Measurements from ENCODE around the gene USP19. TPM values are rescaled to one million over a fixed set of nuclear protein-coding genes. Genes with fewer than 3 reads are reported as not detected.

Gene USP19
- total and polyA plus RNA-seq, 10 of the 15 experiments (the other 5 are each of a cell fraction or from before 2014, with no cell fraction given) = 0.24 to 64.2 (median 33.2) TPM

GRCh38 chr3:49120438-49121131 lies at the start of gene USP19 (continued):
- TF ChIP-seq ESRRA (IDR thresholded peaks at IDR 0.05; ENCODE audit: low read length) (peak; percentile 95), NFIC (IDR thresholded peaks at IDR 0.05; ENCODE audit: low read depth, low read length) (no peak)
- TF ChIP-seq, protein P1, sequence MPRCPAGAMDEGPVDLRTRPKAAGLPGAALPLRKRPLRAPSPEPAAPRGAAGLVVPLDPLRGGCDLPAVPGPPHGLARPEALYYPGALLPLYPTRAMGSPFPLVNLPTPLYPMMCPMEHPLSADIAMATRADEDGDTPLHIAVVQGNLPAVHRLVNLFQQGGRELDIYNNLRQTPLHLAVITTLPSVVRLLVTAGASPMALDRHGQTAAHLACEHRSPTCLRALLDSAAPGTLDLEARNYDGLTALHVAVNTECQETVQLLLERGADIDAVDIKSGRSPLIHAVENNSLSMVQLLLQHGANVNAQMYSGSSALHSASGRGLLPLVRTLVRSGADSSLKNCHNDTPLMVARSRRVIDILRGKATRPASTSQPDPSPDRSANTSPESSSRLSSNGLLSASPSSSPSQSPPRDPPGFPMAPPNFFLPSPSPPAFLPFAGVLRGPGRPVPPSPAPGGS (IDR thresholded peaks at IDR 0.05; ENCODE audit: borderline replicate concordance, insufficient read depth, low read depth, low read length, poor library complexity, severe bottlenecking) = peak; percentile 40

GRCh38 chr3:49166752-49167556 lies 46.3 kb upstream of the USP19 start:
- Histone ChIP-seq H3K4me2 (ENCODE audit: control insufficient read depth, insufficient read depth) (peak overlapping the region; percentile 88), H3K79me2 (ENCODE audit: control insufficient read depth, insufficient read depth, low read length) (peaks cover 24% of the 10 kb centered on the region), H3K9me3 (replicated peaks; ENCODE audit: control insufficient read depth, insufficient read depth, low read length) (peaks cover 2% of the 10 kb centered on the region; the same call in 2 of the 3 replicates), H3K27ac (ENCODE audit: control insufficient read depth, insufficient read depth) (peak overlapping the region; percentile 65), H4K20me1 (ENCODE audit: control insufficient read depth, insufficient read depth) (no peaks in the 10 kb centered on the region; the same call in 1 of the 2 replicates), H3K36me3 (ENCODE audit: control insufficient read depth in 2 of 2, insufficient read depth in 2 of 2, low read length in 1 of 2) (peaks cover 6 to 9% of the 10 kb centered on the region in 2 experiments; a peak in 3 of 4 replicates), H3K27me3 (replicated peaks in 1 of 2; ENCODE audit: control insufficient read depth in 2 of 2, insufficient read depth in 2 of 2, low read length in 1 of 2) (no peaks in the 10 kb centered on the region), H3K4me3 (peak overlapping the region; percentile 84), H2AFZ (ENCODE audit: control insufficient read depth, low read depth, low read length) (peak overlapping the region; percentile 93), H3K4me1 (ENCODE audit: control insufficient read depth, insufficient read depth, low read length) (peaks cover 10% of the 10 kb centered on the region), H3K9ac (ENCODE audit: control insufficient read depth, insufficient read depth, low read length) (no peak overlapping the region; the same call in 1 of the 2 replicates)
- no peak for TF ChIP-seq LARP7 (IDR thresholded peaks at IDR 0.05)
- no peak for TF ChIP-seq ATF2 (IDR thresholded peaks at IDR 0.05; ENCODE audit: low read length)
- TF ChIP-seq RFX5 (IDR thresholded peaks at IDR 0.05; ENCODE audit: low read depth, low read length) = no peak
- TF ChIP-seq STAT3 (IDR thresholded peaks at IDR 0.05; ENCODE audit: low read depth, low read length) = no peak
- TF ChIP-seq ETV6 (conservative IDR thresholded peaks at IDR 0.05 in 1 of 2, IDR thresholded peaks at IDR 0.05 in 1 of 2; ENCODE audit: borderline replicate concordance in 1 of 2, low read depth in 1 of 2) = no peak
- no peak for TF ChIP-seq IRF3 (IDR thresholded peaks at IDR 0.05)
- TF ChIP-seq E2F4 (IDR thresholded peaks at IDR 0.05; ENCODE audit: low read depth, low read length) = no peak
- TF ChIP-seq KDM1A (IDR thresholded peaks at IDR 0.05; ENCODE audit: borderline replicate concordance) = no peak
- no peak for TF ChIP-seq ZZZ3 (IDR thresholded peaks at IDR 0.05; ENCODE audit: control insufficient read depth, insufficient read length, low read depth)
- RAD21 ChIA-PET (ENCODE audit: unreplicated experiment) = no interaction called here
- in situ Hi-C loops (cut with MboI) (loop anchor here (5.0 kb wide), 1 partner anchor 280 kb away; no protein-coding TSS in a partner anchor), intact Hi-C loops (cut with micrococcal nuclease; ENCODE audit: unreplicated experiment) (no loop called here)
- POLR2A ChIA-PET = no interaction called here
- ATAC-seq (no peak), FAIRE-seq (peak; percentile 57), DNase-seq (ENCODE audit: low read depth, low spot score) (no peak)
- 76% methylated on average over 6 of the region's 6 CpGs for WGBS (ENCODE audit: insufficient coverage, insufficient replicate concordance, low lambda C conversion rate, missing lambda C conversion rate)
- CTCF ChIA-PET = interaction anchor here (0.7 to 1.3 kb wide), 3 partner anchors 173 to 282 kb away, joined by 3 to 4 read pairs (median 4); no protein-coding TSS in a partner anchor
- SMC1A ChIA-PET (ENCODE audit: uncharacterized antibody, unreplicated experiment) = no interaction called here
- no TSS peak for BruUV-seq (replicated peaks)
